ENCODE results near the gene ATRN. TPM values are rescaled to one million over a fixed set of nuclear protein-coding genes. Genes with fewer than 3 reads are reported as not detected.

ATRN gene
- total RNA-seq, 2 donors from 2014 or later = 22.6 to 23.1 TPM

- intact Hi-C loops (cut with DNase I, micrococcal nuclease) = no loop called here
- DNase-seq (no peak), ATAC-seq (no peak)
Observed at GRCh38 chr20:3697588-3698305, 226.9 kb downstream of the ATRN start.

- intact Hi-C loops (cut with DNase I, micrococcal nuclease) = no loop called here
- ATAC-seq (no peak), DNase-seq (no peak)
Observed at GRCh38 chr20:3698591-3699001, 227.8 kb downstream of the ATRN start.

- ATAC-seq = no peak
- DNase-seq = no peak
- intact Hi-C loops (cut with DNase I, micrococcal nuclease) = no loop called here
Observed at GRCh38 chr20:3699037-3699436, 228.2 kb downstream of the ATRN start.

Other genes starting within 250 kb of the ATRN start
- gene SLC4A11, start 231.8 kb upstream of the ATRN start, total RNA-seq = under 1 TPM; 0.56 to 0.89 TPM
- 1 to 10 TPM; 1.6 to 5.1 TPM for gene DNAAF9, start 63.3 kb upstream of the ATRN start, total RNA-seq
- gene GFRA4, start 192.4 kb downstream of the ATRN start, total RNA-seq = not detected
- gene ADAM33, start 211.0 kb downstream of the ATRN start, total RNA-seq = 10 to 100 TPM in 1 of 2 donors, 1 to 10 TPM in 1; 6.4 to 20.7 TPM
- 10 to 100 TPM in 1 of 2 donors, 1 to 10 TPM in 1; 3.1 to 10.4 TPM for gene SIGLEC1, start 241.6 kb downstream of the ATRN start, total RNA-seq

Measured in left colon (tissue), 2 donors.